Psoas muscle (tissue), 8 donors: ENCODE measurements around the gene FAM204A. TPM values are rescaled to one million over a fixed set of nuclear protein-coding genes. Genes with fewer than 3 reads are reported as not detected.

Experiments
- ATAC-seq, 4 donors: fragments of 200-7000 bp; cut with Tn5 transposase; one replicate each; pipeline ENCODE4 v1.9.1; 2020; ENCODE audit warnings: moderate library complexity in 3 of 4, mild to moderate bottlenecking in 2 of 4
- DNase-seq, 2 donors: peaks; one replicate each; pipeline ENCODE4 v3.0.0-alpha.2; 2020
- H3K27ac ChIP-seq: fragments of 200-600 bp; one replicate; pipeline ENCODE4 v1.8.0; 2022
- H3K27me3 ChIP-seq, 3 donors: fragments of 200-600 bp in 1 of 3; one replicate each; pipeline versions ENCODE4 v1.6.1 to v1.8.0; 2013 to 2022; ENCODE audit warnings: low read length in 2 of 3, mild to moderate bottlenecking in 2 of 3, moderate library complexity in 1 of 3; ENCODE audit not compliant: insufficient read depth in 3 of 3
- H3K36me3 ChIP-seq, 2 donors: fragments of 200-600 bp in 1 of 2; one replicate each; pipeline versions ENCODE4 v1.6.1 to v1.8.0; 2013 to 2022; ENCODE audit warnings: low read depth in 1 of 2, mild to moderate bottlenecking in 1 of 2, moderate library complexity in 1 of 2; ENCODE audit not compliant: insufficient read depth in 1 of 2
- H3K4me1 ChIP-seq: fragments of 200-600 bp; one replicate; pipeline ENCODE4 v1.8.0; 2022
- H3K4me3 ChIP-seq: fragments of 200-600 bp; one replicate; pipeline ENCODE4 v1.8.0; 2022; ENCODE audit warnings: mild to moderate bottlenecking
- H3K9me3 ChIP-seq: fragments of 200-600 bp; one replicate; pipeline ENCODE4 v1.8.0; 2022
- WGBS, 3 donors: extraction: QIAGEN DNeasy Blood & Tissue Kit; methylation state at CpG; one replicate each; pipeline versions ENCODE4 v1.1.6 to v1.1.7; 2013; 5-methylcytosine and 5-hydroxymethylcytosine counted together
- intact Hi-C, 2 donors: fragments of 100-400 bp; cut with DNase I; formaldehyde crosslinking; loops; one replicate each; pipeline versions ENCODE4 v1.11.0 to v1.14.2; 2022
- polyA plus RNA-seq, 3 donors: library from polyadenylated mRNA; stranded (reverse); fragments of 200-250 nt; gene quantifications; one replicate each; pipeline ENCODE4 v1.2.3, GENCODE V29; 2013
- total RNA-seq, 4 donors: library from RNA; stranded (reverse); fragmentation: NEBNext Ultra II Directional in 2 of 4; extraction: Animal tissue kit (Norgen Biotek cat#: 25700) in 2 of 4; gene quantifications; one replicate each; pipeline versions ENCODE4 v1.2.1 to v1.2.4, GENCODE V29; 2021 to 2023
- TF ChIP-seq, protein P1 (sequence below): fragments of 200-600 bp; IDR thresholded peaks from one replicate; pipeline ENCODE4 v1.8.0; 2022; ENCODE audit warnings: antibody characterized with exemption
- donor health status: healthy with polysubstance abuse.
- donor health status: DM: no; HTN: no; CAD: no; lungs with moderate emphysema.
- donor health status: Bipolar disorder and iron deficiency.
- donor health status: healthy.
- donor health status: DM: yes; HTN: yes; CAD: no.
- donor health status: DM: no; HTN: no; CAD: no.
- donor health status: DM: no; HTN: no; CAD: no.
- donor health status: DM: yes; HTN: yes; CAD: no.

The FAM204A gene
- total and polyA plus RNA-seq, 7 donors = 30.0 to 127 (median 60.8) TPM

DNA sequence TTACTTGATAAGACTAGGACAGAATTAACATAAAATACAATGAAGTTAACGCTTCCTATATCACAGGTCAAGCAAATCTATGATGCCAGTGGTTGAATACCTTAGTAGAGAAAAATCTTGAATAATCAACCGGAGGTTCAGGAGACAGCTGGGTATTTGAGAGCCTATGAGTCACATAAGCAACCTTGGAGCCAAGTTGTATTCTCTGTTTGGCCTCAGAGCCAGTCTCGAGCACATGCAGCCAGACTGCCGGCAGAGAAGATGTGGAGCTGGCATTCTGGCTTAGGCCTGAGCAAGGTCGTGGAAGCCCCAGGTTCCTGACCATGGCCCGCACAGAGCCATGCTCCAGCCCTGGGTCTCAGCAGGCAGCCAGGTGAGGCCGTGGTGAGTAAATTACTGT lies 90.3 kb downstream of the FAM204A start:
- ATAC-seq = no peak
- DNase-seq = no peak
- Histone ChIP-seq H3K4me1 (no peaks in the 10 kb centered on the region), H3K36me3 (no peaks in the 10 kb centered on the region), H3K4me3 (no peak overlapping the region), H3K9me3 (no peaks in the 10 kb centered on the region), H3K27me3 (peaks cover 0 to 14% (median 2%) of the 10 kb centered on the region in 3 donors), H3K27ac (no peak overlapping the region)
- WGBS, 3 donors = 43 to 51% (median 46%) methylated on average over 7 of the region's 7 CpGs
- intact Hi-C loops = no loop called here
- TF ChIP-seq, protein P1, sequence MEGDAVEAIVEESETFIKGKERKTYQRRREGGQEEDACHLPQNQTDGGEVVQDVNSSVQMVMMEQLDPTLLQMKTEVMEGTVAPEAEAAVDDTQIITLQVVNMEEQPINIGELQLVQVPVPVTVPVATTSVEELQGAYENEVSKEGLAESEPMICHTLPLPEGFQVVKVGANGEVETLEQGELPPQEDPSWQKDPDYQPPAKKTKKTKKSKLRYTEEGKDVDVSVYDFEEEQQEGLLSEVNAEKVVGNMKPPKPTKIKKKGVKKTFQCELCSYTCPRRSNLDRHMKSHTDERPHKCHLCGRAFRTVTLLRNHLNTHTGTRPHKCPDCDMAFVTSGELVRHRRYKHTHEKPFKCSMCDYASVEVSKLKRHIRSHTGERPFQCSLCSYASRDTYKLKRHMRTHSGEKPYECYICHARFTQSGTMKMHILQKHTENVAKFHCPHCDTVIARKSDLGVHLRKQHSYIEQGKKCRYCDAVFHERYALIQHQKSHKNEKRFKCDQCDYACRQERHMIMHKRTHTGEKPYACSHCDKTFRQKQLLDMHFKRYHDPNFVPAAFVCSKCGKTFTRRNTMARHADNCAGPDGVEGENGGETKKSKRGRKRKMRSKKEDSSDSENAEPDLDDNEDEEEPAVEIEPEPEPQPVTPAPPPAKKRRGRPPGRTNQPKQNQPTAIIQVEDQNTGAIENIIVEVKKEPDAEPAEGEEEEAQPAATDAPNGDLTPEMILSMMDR = no peak

DNA sequence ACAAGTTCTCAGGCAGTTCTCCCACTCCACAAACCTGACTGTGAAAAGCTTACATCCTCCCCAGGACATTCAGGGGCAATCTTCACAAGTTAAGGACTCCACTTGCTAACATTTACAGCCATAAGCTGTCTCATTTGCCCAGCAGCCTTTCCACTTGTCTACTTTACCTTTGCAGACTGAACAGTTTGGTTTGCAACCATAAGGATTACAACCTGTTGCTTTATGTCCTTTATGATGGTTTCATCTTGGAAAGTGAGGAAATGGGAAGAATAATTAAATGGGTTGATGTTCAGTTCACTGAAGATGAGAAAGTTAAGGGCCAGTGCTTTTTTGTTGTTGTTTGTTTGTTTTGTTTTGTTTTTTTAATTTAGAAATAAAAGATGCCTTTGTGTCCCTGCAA lies 92.4 kb downstream of the FAM204A start:
- H3K27ac ChIP-seq = no peak overlapping the region
- TF ChIP-seq, protein P1 = no peak
- H3K36me3 ChIP-seq = no peaks in the 10 kb centered on the region
- no peaks in the 10 kb centered on the region for H3K9me3 ChIP-seq
- intact Hi-C loops = loop anchor here (10.0 kb wide), 1 partner anchor 1035 kb away; no protein-coding TSS in a partner anchor
- no peak overlapping the region for H3K4me3 ChIP-seq
- peaks cover 0 to 35% (median 3%) of the 10 kb centered on the region in 3 donors for H3K27me3 ChIP-seq
- DNase-seq = no peak
- no peaks in the 10 kb centered on the region for H3K4me1 ChIP-seq
- ATAC-seq = no peak
